SK-N-SH (cell line): ENCODE data around the gene MSL1. TPM values are rescaled to one million over a fixed set of nuclear protein-coding genes. Genes with fewer than 3 reads are reported as not detected.
A peak's percentile ranks its signal among the peaks of the same experiment; 100 is the strongest.

Source experiments
- CTCF ChIA-PET: fragments of 300-600, 350-600 bp; formaldehyde crosslinking; extraction: SDS; loops from one replicate; lab custom pipeline; 2021; lab: Yijun Ruan, JAX
- POLR2A ChIA-PET: fragments of 350-600 bp; sonication (Branson Sonifier 250); formaldehyde crosslinking; extraction: SDS; loops from one replicate; lab custom pipeline; 2020; ENCODE audit warnings: antibody characterized with exemption, inconsistent platforms; lab: Yijun Ruan, JAX
- DNase-seq: peaks from one replicate; pipeline ENCODE4 v3.0.0; 2012
- H2AFZ ChIP-seq: fragments of 200-600 bp; sonication (generic); 2 replicates; pipeline ENCODE4 v1.8.1; 2016; ENCODE audit warnings: antibody characterized with exemption, mild to moderate bottlenecking, low read depth
- H3F3A ChIP-seq: fragments of 200-600 bp; sonication (generic); replicated peaks from 2 replicates; pipeline ENCODE3; 2016; ENCODE audit warnings: antibody characterized with exemption, mild to moderate bottlenecking; ENCODE audit not compliant: insufficient read depth
- H3K27ac ChIP-seq, 2 experiments: fragments of 200-500 bp in 1 of 2; fragments of 200-600 bp in 1 of 2; sonication (Bioruptor generic) in 1 of 2; sonication (generic), shearing (Covaris generic) in 1 of 2; 2 replicates each; pipeline versions ENCODE4 v1.5.1 to v1.6.1; 2014 to 2016; ENCODE audit warnings: low read depth in 2 of 2, inconsistent platforms in 1 of 2, low read length in 1 of 2, mild to moderate bottlenecking in 1 of 2, mixed read lengths in 1 of 2
- H3K27me3 ChIP-seq: fragments of 200-600 bp; sonication (generic), shearing (Covaris generic); 2 replicates; pipeline ENCODE4 v1.6.1; 2016; ENCODE audit warnings: mixed run types; ENCODE audit not compliant: insufficient read depth
- H3K36me3 ChIP-seq, 2 experiments: fragments of 200-500 bp in 1 of 2; fragments of 200-600 bp in 1 of 2; sonication (Bioruptor generic) in 1 of 2; sonication (generic) in 1 of 2; replicated peaks in 1 of 2; 2 replicates each; pipeline versions ENCODE3 to v1.5.1; 2014 to 2016; ENCODE audit warnings: low read length in 1 of 2, mild to moderate bottlenecking in 1 of 2; ENCODE audit not compliant: insufficient read depth in 2 of 2, control insufficient read depth in 1 of 2
- H3K4me1 ChIP-seq, 2 experiments: fragments of 200-500 bp in 1 of 2; fragments of 200-600 bp in 1 of 2; sonication (Bioruptor generic) in 1 of 2; sonication (generic), shearing (Covaris generic) in 1 of 2; 2 replicates each; pipeline versions ENCODE4 v1.5.1 to v1.6.1; 2014 to 2016; ENCODE audit warnings: low read depth in 1 of 2, low read length in 1 of 2, mixed run types in 1 of 2; ENCODE audit not compliant: insufficient read depth in 2 of 2, control insufficient read depth in 1 of 2
- H3K4me2 ChIP-seq: fragments of 200-600 bp; sonication (generic), shearing (Covaris generic); 2 replicates; pipeline ENCODE4 v1.6.1; 2017; ENCODE audit warnings: mixed run types
- H3K4me3 ChIP-seq, 2 experiments: fragments of 200-500 bp in 1 of 2; fragments of 200-600 bp in 1 of 2; sonication (Bioruptor generic) in 1 of 2; sonication (generic), shearing (Covaris generic) in 1 of 2; 2 replicates each; pipeline versions ENCODE4 v1.5.1 to v1.8.1; 2014 to 2016; ENCODE audit warnings: low read depth in 2 of 2, inconsistent platforms in 1 of 2, low read length in 1 of 2, mild to moderate bottlenecking in 1 of 2, mixed read lengths in 1 of 2, moderate library complexity in 1 of 2
- H3K79me2 ChIP-seq: fragments of 200-600 bp; sonication (generic); 2 replicates; pipeline ENCODE4 v1.8.1; 2017; ENCODE audit warnings: mild to moderate bottlenecking; ENCODE audit not compliant: insufficient read depth
- H3K9ac ChIP-seq: fragments of 200-600 bp; sonication (generic); 2 replicates; pipeline ENCODE4 v1.6.1; 2017; ENCODE audit warnings: mixed run types
- H3K9me2 ChIP-seq: fragments of 200-600 bp; sonication (generic); 2 replicates; pipeline ENCODE4 v1.6.1; 2017; ENCODE audit warnings: mixed run types
- H3K9me3 ChIP-seq: fragments of 200-600 bp; sonication (generic); 2 replicates; pipeline ENCODE4 v1.6.1; 2017; ENCODE audit warnings: mixed run types, mild to moderate bottlenecking, moderate library complexity
- H4K20me1 ChIP-seq: fragments of 200-600 bp; sonication (generic); 2 replicates; pipeline ENCODE4 v1.6.1; 2017; ENCODE audit warnings: mild to moderate bottlenecking, mixed run types; ENCODE audit not compliant: insufficient read depth
- CHD2 ChIP-seq: fragments of 150-350 bp; IDR thresholded peaks from 2 replicates; pipeline ENCODE4 v1.6.1; 2018; ENCODE audit warnings: low read length; ENCODE audit not compliant: partially characterized antibody
- CTCF ChIP-seq: fragments of 200-600 bp; sonication (generic); IDR thresholded peaks from 2 replicates; pipeline ENCODE4 v1.6.1; 2017; ENCODE audit warnings: antibody characterized with exemption, mild to moderate bottlenecking, moderate library complexity
- ELF1 ChIP-seq: IDR thresholded peaks from 2 replicates; pipeline ENCODE4 v1.4.0; 2012
- EP300 ChIP-seq, 2 experiments: IDR thresholded peaks; 2 replicates each; pipeline versions ENCODE4 v1.4.0 to v1.6.1; 2012; ENCODE audit warnings: borderline replicate concordance in 1 of 2, low read depth in 1 of 2, low read length in 1 of 2
- EZH2phosphoT487 ChIP-seq: fragments of 200-600 bp; sonication (generic); IDR thresholded peaks from 2 replicates; pipeline ENCODE4 v1.6.1; 2017; ENCODE audit warnings: low read depth, mixed run types, mild to moderate bottlenecking, antibody characterized with exemption, moderate library complexity, borderline replicate concordance
- GATA2 ChIP-seq: sonication (generic); formaldehyde crosslinking; IDR thresholded peaks from 2 replicates; pipeline ENCODE4 v1.5.0; 2020; ENCODE audit warnings: mild to moderate bottlenecking, missing genetic modification reagents
- NRF1 ChIP-seq: IDR thresholded peaks from 2 replicates; pipeline ENCODE4 v1.6.1; 2012; ENCODE audit warnings: low read depth, mild to moderate bottlenecking, low read length
- RAD21 ChIP-seq: IDR thresholded peaks from 2 replicates; pipeline ENCODE4 v1.6.1; 2012; ENCODE audit warnings: mild to moderate bottlenecking, low read length
- RCOR1 ChIP-seq: fragments of 150-350 bp; IDR thresholded peaks from 2 replicates; pipeline ENCODE4 v1.6.1; 2017; ENCODE audit warnings: antibody characterized with exemption, low read length
- REST ChIP-seq: IDR thresholded peaks from 2 replicates; pipeline ENCODE4 v1.6.1; 2012; ENCODE audit warnings: mild to moderate bottlenecking, low read depth, low read length, moderate library complexity
- RFX5 ChIP-seq: IDR thresholded peaks from 2 replicates; pipeline ENCODE4 v1.6.1; 2012; ENCODE audit warnings: mild to moderate bottlenecking, improper control_type of control experiment, low read length
- RXRA ChIP-seq: IDR thresholded peaks from 2 replicates; pipeline ENCODE4 v1.4.0; 2012; ENCODE audit warnings: low read depth, mild to moderate bottlenecking, borderline replicate concordance
- SMC3 ChIP-seq: IDR thresholded peaks from 2 replicates; pipeline ENCODE4 v1.6.1; 2012; ENCODE audit warnings: low read depth, low read length, improper control_type of control experiment
- TCF12 ChIP-seq: IDR thresholded peaks from 2 replicates; pipeline ENCODE4 v1.4.0; 2012
- WGBS: methylation state at CpG from one replicate; pipeline ENCODE4 v1.1.6; 2017; ENCODE audit warnings: low lambda C conversion rate; 5-methylcytosine and 5-hydroxymethylcytosine counted together
- polyA plus RNA-seq, 3 experiments: library from polyadenylated mRNA; depleted of rRNA; stranded (reverse); fragments of >200 nt; gene quantifications; 2 replicates each; pipeline ENCODE4 v1.2.3, GENCODE V29; 2012
- TF ChIP-seq, protein P1 (sequence below): fragments of 150-350 bp; IDR thresholded peaks from 2 replicates; pipeline ENCODE4 v1.6.1; 2016; ENCODE audit warnings: mild to moderate bottlenecking, low read depth, low read length

The MSL1 gene
- polyA plus RNA-seq, 1 of the 3 experiments (the other 2 are of a cell fraction) = 30.2 TPM

GRCh38 chr17:40074871-40075200, 46.9 kb upstream of the MSL1 start:
- Histone ChIP-seq H3K27me3 (no peaks in the 10 kb centered on the region), H3K4me1 (peaks cover 37 to 64% of the 10 kb centered on the region in 2 experiments; a peak in 3 of 4 replicates), H3K4me2 (peak overlapping the region; percentile 54; the same call in 1 of the 2 replicates), H4K20me1 (0 out of 2 replicates have a peak, but pooled peaks cover 3% of the 10 kb centered on the region), H3K9me2 (no peaks in the 10 kb centered on the region), H3K36me3 (peaks cover 0 to 8% of the 10 kb centered on the region in 2 experiments), H3K4me3 (no peak overlapping the region), H3F3A (peaks cover 10% of the 10 kb centered on the region), H2AFZ (no peak overlapping the region), H3K27ac (peak overlapping the region; percentile 54 to 76; a peak in 3 of 4 replicates), H3K79me2 (peaks cover 16% of the 10 kb centered on the region; the same call in 1 of the 2 replicates), H3K9ac (no peak overlapping the region), H3K9me3 (no peaks in the 10 kb centered on the region)
- ChIA-PET CTCF (interaction anchor here (0.6 to 9.3 kb wide), 27 partner anchors 10 to 122 kb away, joined by 3 to 160 read pairs (median 12); partner anchors contain the start of genes CSF3, MED24, NR1D1 and THRA), POLR2A (interaction anchor here (1.5 to 2.3 kb wide), 4 partner anchors 9 to 38 kb away, joined by 4 to 9 read pairs (median 6); no protein-coding TSS in a partner anchor)
- 80% methylated on average over 6 of the region's 6 CpGs for WGBS
- TF ChIP-seq RCOR1 (no peak), RFX5 (no peak), NRF1 (no peak), ELF1 (no peak), GATA2 (no peak), SMC3 (no peak)
- DNase-seq = no peak

DNA sequence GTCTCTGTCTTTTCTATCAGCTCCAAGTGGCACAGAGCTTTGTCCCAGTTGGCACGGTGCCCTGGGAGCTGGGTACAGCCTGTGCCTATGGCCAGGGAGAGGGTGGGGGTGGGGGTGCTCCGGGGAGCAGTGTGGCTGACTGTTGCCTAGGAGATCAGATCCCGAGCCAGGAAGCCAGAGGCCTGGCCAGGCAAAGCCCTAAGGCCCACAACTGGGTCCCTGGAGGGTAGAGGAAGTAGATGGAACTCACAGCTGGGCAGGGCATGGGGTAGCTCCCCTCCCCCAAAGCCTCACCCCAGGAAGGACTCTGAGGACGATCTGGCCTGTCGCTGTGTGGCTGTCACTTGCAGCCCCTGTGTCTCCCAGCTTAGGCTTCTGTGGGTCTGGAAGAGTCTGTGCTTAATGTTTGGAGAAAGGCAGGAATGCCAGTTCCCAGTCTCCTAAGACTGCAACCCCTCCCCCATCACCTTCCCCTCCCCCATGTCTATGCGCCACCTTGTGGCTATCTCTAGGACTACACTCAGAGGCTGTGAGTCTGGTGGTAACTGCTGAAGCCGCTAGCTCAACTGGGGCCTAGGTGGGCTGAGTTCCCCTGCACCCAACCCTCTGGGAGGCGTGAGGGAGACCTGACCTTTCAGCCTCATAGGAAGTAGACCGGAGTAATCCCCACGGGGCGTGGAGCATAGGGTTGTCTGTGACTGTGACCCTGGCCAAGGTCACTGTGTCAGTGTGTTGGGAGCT, 46.4 kb upstream of the MSL1 start:
- peak; percentile 83 for DNase-seq
- H3K4me2 ChIP-seq = peak overlapping the region; percentile 54; the same call in 1 of the 2 replicates
- H3F3A ChIP-seq = peaks cover 10% of the 10 kb centered on the region
- TF ChIP-seq SMC3 (peak; percentile 82), TCF12 (peak; percentile 53; the same call in 1 of the 2 replicates), EP300 (IDR thresholded peaks at IDR 0.05; ENCODE audit: borderline replicate concordance in 1 of 2, low read depth in 1 of 2, low read length in 1 of 2) (peak in 1 of 2 experiments; percentile 12; a peak in 1 of 4 replicates), REST (0 out of 2 replicates have a peak, but pooled peaks have one; percentile 30), CTCF (peak; percentile 88), RXRA (peak; percentile 23; the same call in 1 of the 2 replicates), RAD21 (peak; percentile 69), CHD2 (peak; percentile 98), EZH2phosphoT487 (no peak)
- TF ChIP-seq, protein P1, sequence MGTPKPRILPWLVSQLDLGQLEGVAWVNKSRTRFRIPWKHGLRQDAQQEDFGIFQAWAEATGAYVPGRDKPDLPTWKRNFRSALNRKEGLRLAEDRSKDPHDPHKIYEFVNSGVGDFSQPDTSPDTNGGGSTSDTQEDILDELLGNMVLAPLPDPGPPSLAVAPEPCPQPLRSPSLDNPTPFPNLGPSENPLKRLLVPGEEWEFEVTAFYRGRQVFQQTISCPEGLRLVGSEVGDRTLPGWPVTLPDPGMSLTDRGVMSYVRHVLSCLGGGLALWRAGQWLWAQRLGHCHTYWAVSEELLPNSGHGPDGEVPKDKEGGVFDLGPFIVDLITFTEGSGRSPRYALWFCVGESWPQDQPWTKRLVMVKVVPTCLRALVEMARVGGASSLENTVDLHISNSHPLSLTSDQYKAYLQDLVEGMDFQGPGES = no peak
- POLR2A ChIA-PET = interaction anchor here (0.5 to 2.3 kb wide), 6 partner anchors 10 to 39 kb away, joined by 3 to 9 read pairs (median 5); partner anchors contain the start of gene THRA
- no peaks in the 10 kb centered on the region for H3K9me2 ChIP-seq
- no peak overlapping the region for H3K9ac ChIP-seq
- H3K27me3 ChIP-seq = no peaks in the 10 kb centered on the region
- CTCF ChIA-PET = interaction anchor here (0.6 to 9.3 kb wide), 31 partner anchors 10 to 143 kb away, joined by 3 to 160 read pairs (median 9); partner anchors contain the start of genes CSF3, MED24, NR1D1 and THRA
- WGBS = 21% methylated on average over 10 of the region's 11 CpGs
- 0 out of 2 replicates have a peak, but pooled peaks cover 3% of the 10 kb centered on the region for H4K20me1 ChIP-seq
- H2AFZ ChIP-seq = no peak overlapping the region
- peaks cover 0 to 8% of the 10 kb centered on the region in 2 experiments for H3K36me3 ChIP-seq
- peaks cover 11% of the 10 kb centered on the region; the same call in 1 of the 2 replicates for H3K79me2 ChIP-seq
- H3K27ac ChIP-seq = peak overlapping the region; percentile 54 to 76; a peak in 3 of 4 replicates
- peaks cover 32 to 59% of the 10 kb centered on the region in 2 experiments; a peak in 3 of 4 replicates for H3K4me1 ChIP-seq
- no peaks in the 10 kb centered on the region for H3K9me3 ChIP-seq
- no peak overlapping the region; a peak in 1 of 4 replicates for H3K4me3 ChIP-seq
